ENCODE measurements around the gene AGK. TPM values are rescaled to one million over a fixed set of nuclear protein-coding genes. Genes with fewer than 3 reads are reported as not detected.

Gene AGK
- total RNA-seq, 1 donor from 2014 or later: 28.6 TPM

DNA sequence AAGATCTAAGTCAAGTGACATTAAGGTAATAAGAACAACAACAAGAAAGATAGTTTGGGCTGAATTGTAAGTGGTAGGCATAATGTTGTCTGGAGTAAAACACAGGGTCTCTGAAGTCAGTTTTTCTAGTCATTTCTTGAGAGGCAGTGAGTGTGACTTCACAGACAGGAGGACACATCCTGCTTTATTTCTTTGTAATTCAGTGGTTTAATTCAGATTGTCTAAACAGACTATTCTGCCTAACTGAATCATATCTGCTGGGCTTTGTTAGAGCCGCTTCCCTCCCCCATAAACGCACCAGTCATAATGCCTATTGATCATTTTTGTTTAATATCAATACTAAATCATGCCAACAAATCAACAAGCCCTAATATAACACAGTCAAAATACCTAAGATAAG is 46.8 kb downstream of the AGK start:
- Histone ChIP-seq H3K79me2 (ENCODE audit: insufficient read depth, low read length) (no peaks in the 10 kb centered on the region), H3K4me2 (ENCODE audit: low read length) (no peak overlapping the region), H2AFZ (ENCODE audit: low read depth, low read length) (no peak overlapping the region), H3K27me3 (ENCODE audit: insufficient read depth, low read length) (no peaks in the 10 kb centered on the region), H3K4me1 (ENCODE audit: insufficient read depth, low read length) (no peaks in the 10 kb centered on the region), H3K27ac (ENCODE audit: low read depth, low read length) (no peak overlapping the region), H3K9ac (ENCODE audit: low read length) (no peak overlapping the region), H4K20me1 (ENCODE audit: insufficient read depth, low read length) (no peaks in the 10 kb centered on the region), H3K4me3 (ENCODE audit: insufficient read depth, low read depth, low read length) (no peak overlapping the region), H3K36me3 (ENCODE audit: insufficient read depth, low read length) (peaks cover 5% of the 10 kb centered on the region), H3K9me3 (ENCODE audit: insufficient read depth, low read depth, low read length) (no peaks in the 10 kb centered on the region)
- H3K4me3 Mint-ChIP-seq (ENCODE audit: unreplicated experiment): no peak overlapping the region
- peaks cover 2% of the 10 kb centered on the region for H3K36me3 Mint-ChIP-seq (ENCODE audit: low read depth, unreplicated experiment)
- no peak for TF ChIP-seq CTCF (IDR thresholded peaks at IDR 0.05; ENCODE audit: insufficient read depth, low read depth, low read length)
- no peak for TF ChIP-seq EZH2 (IDR thresholded peaks at IDR 0.05; ENCODE audit: insufficient read depth, low read length)
- H3K4me1 Mint-ChIP-seq (ENCODE audit: low read depth, unreplicated experiment): peaks cover 11% of the 10 kb centered on the region
- no peak overlapping the region for H3K27ac Mint-ChIP-seq (ENCODE audit: unreplicated experiment)
- no peaks in the 10 kb centered on the region for H3K9me3 Mint-ChIP-seq (ENCODE audit: unreplicated experiment)
- DNase-seq (ENCODE audit: low read depth) (no peak), FAIRE-seq (no peak)
- H3K27me3 Mint-ChIP-seq (ENCODE audit: low read depth, unreplicated experiment): no peaks in the 10 kb centered on the region

DNA sequence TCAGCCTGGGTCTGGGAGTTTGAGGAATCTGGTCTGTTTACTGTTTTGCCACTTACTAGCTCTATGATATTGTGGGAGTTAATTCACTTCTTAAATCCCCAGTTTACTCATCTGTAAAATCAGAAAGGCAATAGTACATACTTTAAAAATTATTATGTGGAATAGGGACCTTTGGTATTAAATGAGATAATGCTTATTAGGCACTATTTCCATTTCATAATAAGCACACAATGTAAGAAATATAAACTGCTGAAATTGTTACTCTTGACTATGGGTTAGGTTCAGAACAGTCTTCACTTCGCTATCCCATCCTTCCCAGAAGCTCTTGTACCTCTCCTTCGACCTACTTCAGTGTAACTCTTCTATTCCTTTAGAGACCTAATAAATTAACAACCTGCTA is 47.2 kb downstream of the AGK start:
- H3K27ac ChIP-seq (ENCODE audit: low read depth, low read length): no peak overlapping the region
- no peak overlapping the region for H2AFZ ChIP-seq (ENCODE audit: low read depth, low read length)
- H3K4me2 ChIP-seq (ENCODE audit: low read length): no peak overlapping the region
- H3K27me3 ChIP-seq (ENCODE audit: insufficient read depth, low read length): no peaks in the 10 kb centered on the region
- DNase-seq (ENCODE audit: low read depth) (no peak), FAIRE-seq (peak; percentile 29)
- H3K9ac ChIP-seq (ENCODE audit: low read length): no peak overlapping the region
- TF ChIP-seq CTCF (IDR thresholded peaks at IDR 0.05; ENCODE audit: insufficient read depth, low read depth, low read length) (no peak), EZH2 (IDR thresholded peaks at IDR 0.05; ENCODE audit: insufficient read depth, low read length) (no peak)
- H3K27me3 Mint-ChIP-seq (ENCODE audit: low read depth, unreplicated experiment): no peaks in the 10 kb centered on the region
- no peak overlapping the region for H3K4me3 ChIP-seq (ENCODE audit: insufficient read depth, low read depth, low read length)
- H3K4me1 Mint-ChIP-seq (ENCODE audit: low read depth, unreplicated experiment): peaks cover 7% of the 10 kb centered on the region
- H4K20me1 ChIP-seq (ENCODE audit: insufficient read depth, low read length): no peaks in the 10 kb centered on the region
- H3K36me3 ChIP-seq (ENCODE audit: insufficient read depth, low read length): peaks cover 5% of the 10 kb centered on the region
- no peaks in the 10 kb centered on the region for H3K4me1 ChIP-seq (ENCODE audit: insufficient read depth, low read length)
- no peak overlapping the region for H3K27ac Mint-ChIP-seq (ENCODE audit: unreplicated experiment)
- no peaks in the 10 kb centered on the region for H3K9me3 ChIP-seq (ENCODE audit: insufficient read depth, low read depth, low read length)
- peaks cover 2% of the 10 kb centered on the region for H3K36me3 Mint-ChIP-seq (ENCODE audit: low read depth, unreplicated experiment)
- H3K4me3 Mint-ChIP-seq (ENCODE audit: unreplicated experiment): no peak overlapping the region
- H3K79me2 ChIP-seq (ENCODE audit: insufficient read depth, low read length): no peaks in the 10 kb centered on the region
- H3K9me3 Mint-ChIP-seq (ENCODE audit: unreplicated experiment): no peaks in the 10 kb centered on the region

DNA sequence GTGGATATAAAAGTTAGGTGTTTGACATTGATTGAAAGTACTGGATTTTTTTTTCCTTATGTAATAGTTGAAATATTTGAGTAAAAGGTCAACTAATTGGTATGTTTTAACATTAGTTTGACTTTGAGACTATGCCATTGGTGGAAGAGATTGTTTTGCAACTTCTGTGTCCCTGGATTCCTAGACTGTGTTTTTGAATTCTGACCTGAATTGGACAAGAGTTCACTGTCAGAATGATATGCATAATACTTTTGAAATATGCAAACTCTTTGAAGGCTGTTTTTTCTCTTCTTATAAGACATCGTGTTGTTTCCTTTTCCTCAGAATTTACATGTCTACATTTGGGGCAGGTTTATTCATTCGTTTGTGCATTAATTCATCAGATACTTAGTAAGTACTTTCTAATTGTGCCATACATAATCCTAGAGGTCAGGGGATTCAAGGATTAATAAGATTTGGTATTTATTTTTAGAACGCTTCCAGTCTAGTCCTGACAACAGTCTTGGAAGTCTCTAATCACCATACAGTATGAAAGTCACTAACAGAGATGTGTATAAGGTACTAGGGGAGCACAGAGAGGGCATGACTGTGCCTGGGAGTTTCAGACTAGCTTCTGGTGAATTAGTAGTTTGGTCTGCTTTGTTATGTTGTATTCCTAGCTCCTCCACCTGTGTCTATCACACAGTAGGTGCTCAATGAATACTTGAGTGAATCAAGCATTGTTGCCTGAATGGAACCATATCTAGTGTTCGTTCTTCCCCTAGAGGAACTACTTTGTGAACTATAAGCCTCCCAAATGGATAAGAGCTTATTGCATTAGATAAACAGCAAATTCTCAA is 49.2 kb downstream of the AGK start:
- Histone ChIP-seq H3K4me2 (ENCODE audit: low read length) (no peak overlapping the region), H3K9me3 (ENCODE audit: insufficient read depth, low read depth, low read length) (no peaks in the 10 kb centered on the region), H3K36me3 (ENCODE audit: insufficient read depth, low read length) (peaks cover 5% of the 10 kb centered on the region), H3K4me3 (ENCODE audit: insufficient read depth, low read depth, low read length) (no peak overlapping the region), H3K27ac (ENCODE audit: low read depth, low read length) (no peak overlapping the region), H3K4me1 (ENCODE audit: insufficient read depth, low read length) (no peaks in the 10 kb centered on the region), H3K9ac (ENCODE audit: low read length) (no peak overlapping the region), H3K79me2 (ENCODE audit: insufficient read depth, low read length) (no peaks in the 10 kb centered on the region), H3K27me3 (ENCODE audit: insufficient read depth, low read length) (no peaks in the 10 kb centered on the region), H4K20me1 (ENCODE audit: insufficient read depth, low read length) (no peaks in the 10 kb centered on the region), H2AFZ (ENCODE audit: low read depth, low read length) (no peak overlapping the region)
- no peak overlapping the region for H3K4me3 Mint-ChIP-seq (ENCODE audit: unreplicated experiment)
- no peak for TF ChIP-seq CTCF (IDR thresholded peaks at IDR 0.05; ENCODE audit: insufficient read depth, low read depth, low read length)
- TF ChIP-seq EZH2 (IDR thresholded peaks at IDR 0.05; ENCODE audit: insufficient read depth, low read length): no peak
- no peaks in the 10 kb centered on the region for H3K27me3 Mint-ChIP-seq (ENCODE audit: low read depth, unreplicated experiment)
- no peaks in the 10 kb centered on the region for H3K9me3 Mint-ChIP-seq (ENCODE audit: unreplicated experiment)
- peaks cover 2% of the 10 kb centered on the region for H3K36me3 Mint-ChIP-seq (ENCODE audit: low read depth, unreplicated experiment)
- DNase-seq (ENCODE audit: low read depth) (no peak), FAIRE-seq (no peak)
- no peaks in the 10 kb centered on the region for H3K4me1 Mint-ChIP-seq (ENCODE audit: low read depth, unreplicated experiment)
- no peak overlapping the region for H3K27ac Mint-ChIP-seq (ENCODE audit: unreplicated experiment)
